GM12878 (cell line): ENCODE measurements around the gene ADGRV1. TPM values are rescaled to one million over a fixed set of nuclear protein-coding genes. Genes with fewer than 3 reads are reported as not detected.

Experiments
- ATAC-seq: fragments of 200-7000 bp; cut with Tn5 transposase; 3 replicates; pipeline ENCODE4 v1.9.1; 2020; ENCODE audit warnings: mild to moderate bottlenecking, moderate library complexity
- BruUV-seq: library from RNA; stranded (reverse); fragments of 400-500 nt; replicated peaks from 2 replicates; lab custom pipeline; 2021; lab: Mats Ljungman, UMichigan
- CTCF ChIA-PET: fragments of 300-600 bp; sonication (Branson Sonifier 250); formaldehyde crosslinking; extraction: SDS; loops from one replicate; lab custom pipeline; 2021; ENCODE audit warnings: inconsistent platforms; lab: Yijun Ruan, JAX
- POLR2A ChIA-PET: fragments of 350-600 bp; formaldehyde crosslinking; extraction: SDS; loops from one replicate; lab custom pipeline; 2021; ENCODE audit warnings: inconsistent platforms; lab: Charles Lee
- RAD21 ChIA-PET: fragments of 300-600 bp; sonication (Branson Sonifier 250); formaldehyde crosslinking; loops from one replicate; lab custom pipeline; 2023; ENCODE audit warnings: antibody characterized with exemption; ENCODE audit not compliant: unreplicated experiment; lab: Charles Lee
- SMC1A ChIA-PET: fragments of 300-600 bp; sonication (Branson Sonifier 250); formaldehyde crosslinking; loops from one replicate; lab custom pipeline; 2023; ENCODE audit not compliant: unreplicated experiment, uncharacterized antibody; lab: Charles Lee
- DNase-seq: peaks from one replicate; pipeline ENCODE4 v3.0.0-alpha.2; 2011; ENCODE audit warnings: low read depth, low spot score
- FAIRE-seq: peaks from 3 replicates; lab custom pipeline; 2011; peaks lifted over from hg19 to GRCh38; lab: Jason Lieb, UNC
- H2AFZ ChIP-seq: 2 replicates; pipeline ENCODE4 v1.6.0; 2011; ENCODE audit warnings: low read depth, low read length, control low read depth; ENCODE audit not compliant: control insufficient read depth
- H3K27ac ChIP-seq: 2 replicates; pipeline ENCODE4 v1.5.1; 2011; ENCODE audit warnings: control low read depth; ENCODE audit not compliant: control insufficient read depth, insufficient read depth
- H3K27me3 ChIP-seq, 2 experiments: replicated peaks in 1 of 2; 2 replicates each; pipeline versions ENCODE4 v1.6.0 to v1.6.1; 2011; ENCODE audit warnings: low read length in 1 of 2; ENCODE audit not compliant: control insufficient read depth in 2 of 2, insufficient read depth in 2 of 2
- H3K36me3 ChIP-seq, 2 experiments: 2 replicates each; pipeline ENCODE4 v1.5.1; 2011; ENCODE audit warnings: low read length in 1 of 2; ENCODE audit not compliant: control insufficient read depth in 2 of 2, insufficient read depth in 2 of 2
- H3K4me1 ChIP-seq: 2 replicates; pipeline ENCODE4 v1.6.1; 2011; ENCODE audit warnings: mild to moderate bottlenecking, low read length, moderate library complexity, mixed read lengths; ENCODE audit not compliant: control insufficient read depth, insufficient read depth
- H3K4me2 ChIP-seq: 2 replicates; pipeline ENCODE4 v1.6.0; 2011; ENCODE audit warnings: control low read depth; ENCODE audit not compliant: control insufficient read depth, insufficient read depth
- H3K4me3 ChIP-seq: fragments of 200-600 bp; sonication (generic); 2 replicates; pipeline ENCODE4 v1.5.1; 2016
- H3K79me2 ChIP-seq: 2 replicates; pipeline ENCODE4 v1.6.0; 2011; ENCODE audit warnings: low read length; ENCODE audit not compliant: control insufficient read depth, insufficient read depth
- H3K9ac ChIP-seq: 2 replicates; pipeline ENCODE4 v1.8.0; 2011; ENCODE audit warnings: low read length, control low read depth, mixed read lengths; ENCODE audit not compliant: control insufficient read depth, insufficient read depth
- H3K9me3 ChIP-seq: replicated peaks from 3 replicates; pipeline ENCODE4 v1.5.1; 2011; ENCODE audit warnings: mild to moderate bottlenecking, low read length; ENCODE audit not compliant: control insufficient read depth, insufficient read depth
- H4K20me1 ChIP-seq: 2 replicates; pipeline ENCODE4 v1.6.0; 2011; ENCODE audit not compliant: control insufficient read depth, insufficient read depth
- BACH1 ChIP-seq: fragments of 450-650 bp; IDR thresholded peaks from 2 replicates; pipeline ENCODE4 v1.6.1; 2017; ENCODE audit warnings: mild to moderate bottlenecking, borderline replicate concordance
- CHD2 ChIP-seq: IDR thresholded peaks from 2 replicates; pipeline ENCODE4 v1.6.1; 2011; ENCODE audit warnings: low read depth, low read length, improper control_type of control experiment, borderline replicate concordance
- EED ChIP-seq: sonication (generic); IDR thresholded peaks from 2 replicates; pipeline ENCODE4 v1.6.1; 2016; ENCODE audit warnings: antibody characterized with exemption, low read depth
- KAT2A ChIP-seq: conservative IDR thresholded peaks from 2 replicates; pipeline ENCODE4 v1.6.1; 2011; ENCODE audit warnings: low read depth, low read length; ENCODE audit not compliant: control insufficient read depth
- PAX5 ChIP-seq: IDR thresholded peaks from 2 replicates; pipeline ENCODE4 v1.6.1; 2011; ENCODE audit warnings: low read depth, low read length, borderline replicate concordance
- PML ChIP-seq: IDR thresholded peaks from 2 replicates; pipeline ENCODE4 v1.6.1; 2012; ENCODE audit warnings: low read length, inconsistent platforms
- SIX5 ChIP-seq: IDR thresholded peaks from 2 replicates; pipeline ENCODE4 v1.6.1; 2011; ENCODE audit warnings: mild to moderate bottlenecking, low read depth, low read length, moderate library complexity; ENCODE audit not compliant: severe bottlenecking
- SREBF2 ChIP-seq: IDR thresholded peaks from 2 replicates; pipeline ENCODE4 v1.6.1; 2012; ENCODE audit warnings: mild to moderate bottlenecking, low read length
- SRF ChIP-seq, 2 experiments: IDR thresholded peaks; 2 replicates each; pipeline ENCODE4 v1.6.1; 2011; ENCODE audit warnings: low read depth in 2 of 2, low read length in 2 of 2, mild to moderate bottlenecking in 1 of 2, moderate library complexity in 1 of 2
- TBL1XR1 ChIP-seq: IDR thresholded peaks from 2 replicates; pipeline ENCODE4 v1.6.1; 2012; ENCODE audit warnings: low read depth, low read length, improper control_type of control experiment
- ZNF274 ChIP-seq: IDR thresholded peaks from one replicate; pipeline ENCODE4 v1.8.0; 2011; ENCODE audit not compliant: insufficient read length, insufficient read depth
- WGBS: methylation state at CpG from one replicate; pipeline ENCODE4 v1.1.6; 2016; ENCODE audit warnings: low lambda C conversion rate; ENCODE audit not compliant: insufficient replicate concordance, insufficient coverage; ENCODE audit errors: missing lambda C conversion rate; 5-methylcytosine and 5-hydroxymethylcytosine counted together
- in situ Hi-C: fragments of 300-500 bp; cut with MboI; formaldehyde crosslinking; loops from 9 replicates; pipeline ENCODE4 v1.14.3; 2018; ENCODE audit warnings: mixed read lengths
- intact Hi-C: fragments of 100-400 bp; cut with micrococcal nuclease; formaldehyde crosslinking; loops from one replicate; pipeline ENCODE4 v1.14.2; 2022; ENCODE audit not compliant: unreplicated experiment
- polyA plus RNA-seq, 11 experiments: library from polyadenylated mRNA; depleted of rRNA in 4 of 11; unstranded in 6 of 11; stranded (reverse) in 5 of 11; fragments of >200 nt; fragmentation: Nextera tagmentation in 4 of 11; fragmentation: Illumina TruSeq in 1 of 11; extraction: Ambion mirVana in 4 of 11; extraction: Trizol in 1 of 11; gene quantifications; 1 replicate in 1 of 11; 2 replicates in 10 of 11; pipeline versions ENCODE4 v1.2.1 to v1.2.3, GENCODE V29; 2011 to 2016; ENCODE audit warnings: inconsistent platforms in 2 of 11, missing spikeins in 2 of 11, low read depth in 1 of 11
- total RNA-seq, 4 experiments: library from RNA; depleted of rRNA in 3 of 4; stranded (reverse); fragments of >200 nt in 3 of 4; fragmentation: Illumina TruSeq in 1 of 4; extraction: Trizol in 1 of 4; gene quantifications; 2 replicates each; pipeline versions ENCODE4 v1.2.1 to v1.2.3, GENCODE V29; 2013 to 2021
- TF ChIP-seq, protein P1 (sequence below): IDR thresholded peaks from 2 replicates; pipeline ENCODE4 v1.6.1; 2012; ENCODE audit warnings: low read length, inconsistent platforms
- TF ChIP-seq, protein P2 (sequence below): fragments of 450-650 bp; IDR thresholded peaks from 2 replicates; pipeline ENCODE4 v1.6.1; 2017; ENCODE audit warnings: antibody characterized with exemption, mild to moderate bottlenecking, moderate library complexity
- TF ChIP-seq, protein P3 (sequence below): fragments of 150-350 bp; IDR thresholded peaks from 2 replicates; pipeline ENCODE4 v1.6.1; 2014; ENCODE audit warnings: mild to moderate bottlenecking, low read depth, low read length
- TF ChIP-seq, protein P4 (sequence below): fragments of 450-650 bp; IDR thresholded peaks from 2 replicates; pipeline ENCODE4 v1.6.1; 2017; ENCODE audit warnings: mild to moderate bottlenecking, moderate library complexity

ADGRV1 gene
- total and polyA plus RNA-seq, 10 of the 15 experiments (the other 5 are each of a cell fraction or from before 2014, with no cell fraction given) = 0.04 to 8.1 (median 0.16) TPM; not detected in 1

DNA sequence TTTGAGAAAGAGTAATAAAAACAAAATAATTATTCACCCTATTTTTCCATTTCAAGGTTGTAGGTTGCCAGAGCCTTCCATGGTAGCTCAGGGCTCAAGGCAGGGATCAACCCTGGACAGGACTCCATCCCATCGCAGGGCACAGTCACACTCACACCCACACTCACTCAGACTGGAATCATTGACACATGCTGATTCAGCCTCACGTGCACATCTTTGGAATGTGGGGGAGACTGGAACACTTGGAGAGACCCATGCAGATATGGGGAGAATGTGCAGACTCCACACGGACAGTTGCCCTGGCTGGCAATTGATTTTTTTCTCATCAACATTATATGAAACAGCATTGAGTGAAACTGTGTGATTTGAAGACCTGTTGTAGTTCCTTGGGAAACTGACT lies 234.1 kb downstream of the ADGRV1 start:
- H3K79me2 ChIP-seq = no peaks in the 10 kb centered on the region
- BruUV-seq = no TSS peak
- no peak overlapping the region for H3K9ac ChIP-seq
- 46% methylated on average over 3 of the region's 3 CpGs for WGBS
- H3K9me3 ChIP-seq = no peaks in the 10 kb centered on the region; the same call in 2 of the 3 replicates
- H3K27me3 ChIP-seq = no peaks in the 10 kb centered on the region
- intact Hi-C loops = no loop called here
- ChIA-PET RAD21 (interaction anchor here (1.0 to 1.5 kb wide), 3 partner anchors 9 to 627 kb away, joined by 3 to 5 read pairs (median 4); no protein-coding TSS in a partner anchor), CTCF (interaction anchor here (1.0 to 3.2 kb wide), 3 partner anchors 10 to 627 kb away, joined by 3 to 26 read pairs (median 5); no protein-coding TSS in a partner anchor), POLR2A (interaction anchor here (0.5 kb wide), 1 partner anchor 287 kb away, joined by 9 read pairs; no protein-coding TSS in a partner anchor), SMC1A (interaction anchor here (1.1 kb wide), 1 partner anchor 9 kb away, joined by 6 read pairs; no protein-coding TSS in a partner anchor)
- no peak overlapping the region for H3K4me2 ChIP-seq
- no peaks in the 10 kb centered on the region for H4K20me1 ChIP-seq
- no peak overlapping the region for H3K27ac ChIP-seq
- FAIRE-seq = no peak
- no peak overlapping the region for H3K4me3 ChIP-seq
- no peak overlapping the region for H2AFZ ChIP-seq
- no peaks in the 10 kb centered on the region for H3K4me1 ChIP-seq
- no peak for ATAC-seq
- in situ Hi-C loops = no loop called here
- TF ChIP-seq TBL1XR1 = no peak
- TF ChIP-seq BACH1 = no peak
- no peak for TF ChIP-seq SIX5
- no peak for TF ChIP-seq ZNF274
- TF ChIP-seq, protein P1, sequence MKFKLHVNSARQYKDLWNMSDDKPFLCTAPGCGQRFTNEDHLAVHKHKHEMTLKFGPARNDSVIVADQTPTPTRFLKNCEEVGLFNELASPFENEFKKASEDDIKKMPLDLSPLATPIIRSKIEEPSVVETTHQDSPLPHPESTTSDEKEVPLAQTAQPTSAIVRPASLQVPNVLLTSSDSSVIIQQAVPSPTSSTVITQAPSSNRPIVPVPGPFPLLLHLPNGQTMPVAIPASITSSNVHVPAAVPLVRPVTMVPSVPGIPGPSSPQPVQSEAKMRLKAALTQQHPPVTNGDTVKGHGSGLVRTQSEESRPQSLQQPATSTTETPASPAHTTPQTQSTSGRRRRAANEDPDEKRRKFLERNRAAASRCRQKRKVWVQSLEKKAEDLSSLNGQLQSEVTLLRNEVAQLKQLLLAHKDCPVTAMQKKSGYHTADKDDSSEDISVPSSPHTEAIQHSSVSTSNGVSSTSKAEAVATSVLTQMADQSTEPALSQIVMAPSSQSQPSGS = no peak
- TF ChIP-seq PML = no peak
- no peak for TF ChIP-seq SRF (IDR thresholded peaks at IDR 0.05; ENCODE audit: low read depth in 2 of 2, low read length in 2 of 2)
- no peak for TF ChIP-seq KAT2A
- TF ChIP-seq PAX5 = no peak
- TF ChIP-seq CHD2 = no peak
- TF ChIP-seq SREBF2 = no peak
- TF ChIP-seq, protein P2, sequence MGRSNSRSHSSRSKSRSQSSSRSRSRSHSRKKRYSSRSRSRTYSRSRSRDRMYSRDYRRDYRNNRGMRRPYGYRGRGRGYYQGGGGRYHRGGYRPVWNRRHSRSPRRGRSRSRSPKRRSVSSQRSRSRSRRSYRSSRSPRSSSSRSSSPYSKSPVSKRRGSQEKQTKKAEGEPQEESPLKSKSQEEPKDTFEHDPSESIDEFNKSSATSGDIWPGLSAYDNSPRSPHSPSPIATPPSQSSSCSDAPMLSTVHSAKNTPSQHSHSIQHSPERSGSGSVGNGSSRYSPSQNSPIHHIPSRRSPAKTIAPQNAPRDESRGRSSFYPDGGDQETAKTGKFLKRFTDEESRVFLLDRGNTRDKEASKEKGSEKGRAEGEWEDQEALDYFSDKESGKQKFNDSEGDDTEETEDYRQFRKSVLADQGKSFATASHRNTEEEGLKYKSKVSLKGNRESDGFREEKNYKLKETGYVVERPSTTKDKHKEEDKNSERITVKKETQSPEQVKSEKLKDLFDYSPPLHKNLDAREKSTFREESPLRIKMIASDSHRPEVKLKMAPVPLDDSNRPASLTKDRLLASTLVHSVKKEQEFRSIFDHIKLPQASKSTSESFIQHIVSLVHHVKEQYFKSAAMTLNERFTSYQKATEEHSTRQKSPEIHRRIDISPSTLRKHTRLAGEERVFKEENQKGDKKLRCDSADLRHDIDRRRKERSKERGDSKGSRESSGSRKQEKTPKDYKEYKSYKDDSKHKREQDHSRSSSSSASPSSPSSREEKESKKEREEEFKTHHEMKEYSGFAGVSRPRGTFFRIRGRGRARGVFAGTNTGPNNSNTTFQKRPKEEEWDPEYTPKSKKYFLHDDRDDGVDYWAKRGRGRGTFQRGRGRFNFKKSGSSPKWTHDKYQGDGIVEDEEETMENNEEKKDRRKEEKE = no peak
- no peak for TF ChIP-seq EED
- TF ChIP-seq, protein P3, sequence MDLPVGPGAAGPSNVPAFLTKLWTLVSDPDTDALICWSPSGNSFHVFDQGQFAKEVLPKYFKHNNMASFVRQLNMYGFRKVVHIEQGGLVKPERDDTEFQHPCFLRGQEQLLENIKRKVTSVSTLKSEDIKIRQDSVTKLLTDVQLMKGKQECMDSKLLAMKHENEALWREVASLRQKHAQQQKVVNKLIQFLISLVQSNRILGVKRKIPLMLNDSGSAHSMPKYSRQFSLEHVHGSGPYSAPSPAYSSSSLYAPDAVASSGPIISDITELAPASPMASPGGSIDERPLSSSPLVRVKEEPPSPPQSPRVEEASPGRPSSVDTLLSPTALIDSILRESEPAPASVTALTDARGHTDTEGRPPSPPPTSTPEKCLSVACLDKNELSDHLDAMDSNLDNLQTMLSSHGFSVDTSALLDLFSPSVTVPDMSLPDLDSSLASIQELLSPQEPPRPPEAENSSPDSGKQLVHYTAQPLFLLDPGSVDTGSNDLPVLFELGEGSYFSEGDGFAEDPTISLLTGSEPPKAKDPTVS = no peak
- TF ChIP-seq, protein P4, sequence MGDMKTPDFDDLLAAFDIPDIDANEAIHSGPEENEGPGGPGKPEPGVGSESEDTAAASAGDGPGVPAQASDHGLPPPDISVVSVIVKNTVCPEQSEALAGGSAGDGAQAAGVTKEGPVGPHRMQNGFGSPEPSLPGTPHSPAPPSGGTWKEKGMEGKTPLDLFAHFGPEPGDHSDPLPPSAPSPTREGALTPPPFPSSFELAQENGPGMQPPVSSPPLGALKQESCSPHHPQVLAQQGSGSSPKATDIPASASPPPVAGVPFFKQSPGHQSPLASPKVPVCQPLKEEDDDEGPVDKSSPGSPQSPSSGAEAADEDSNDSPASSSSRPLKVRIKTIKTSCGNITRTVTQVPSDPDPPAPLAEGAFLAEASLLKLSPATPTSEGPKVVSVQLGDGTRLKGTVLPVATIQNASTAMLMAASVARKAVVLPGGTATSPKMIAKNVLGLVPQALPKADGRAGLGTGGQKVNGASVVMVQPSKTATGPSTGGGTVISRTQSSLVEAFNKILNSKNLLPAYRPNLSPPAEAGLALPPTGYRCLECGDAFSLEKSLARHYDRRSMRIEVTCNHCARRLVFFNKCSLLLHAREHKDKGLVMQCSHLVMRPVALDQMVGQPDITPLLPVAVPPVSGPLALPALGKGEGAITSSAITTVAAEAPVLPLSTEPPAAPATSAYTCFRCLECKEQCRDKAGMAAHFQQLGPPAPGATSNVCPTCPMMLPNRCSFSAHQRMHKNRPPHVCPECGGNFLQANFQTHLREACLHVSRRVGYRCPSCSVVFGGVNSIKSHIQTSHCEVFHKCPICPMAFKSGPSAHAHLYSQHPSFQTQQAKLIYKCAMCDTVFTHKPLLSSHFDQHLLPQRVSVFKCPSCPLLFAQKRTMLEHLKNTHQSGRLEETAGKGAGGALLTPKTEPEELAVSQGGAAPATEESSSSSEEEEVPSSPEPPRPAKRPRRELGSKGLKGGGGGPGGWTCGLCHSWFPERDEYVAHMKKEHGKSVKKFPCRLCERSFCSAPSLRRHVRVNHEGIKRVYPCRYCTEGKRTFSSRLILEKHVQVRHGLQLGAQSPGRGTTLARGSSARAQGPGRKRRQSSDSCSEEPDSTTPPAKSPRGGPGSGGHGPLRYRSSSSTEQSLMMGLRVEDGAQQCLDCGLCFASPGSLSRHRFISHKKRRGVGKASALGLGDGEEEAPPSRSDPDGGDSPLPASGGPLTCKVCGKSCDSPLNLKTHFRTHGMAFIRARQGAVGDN = no peak
- DNase-seq = no peak
- H3K36me3 ChIP-seq = no peaks in the 10 kb centered on the region
